Activated CD4-positive, alpha-beta T cell treated with anti-CD3 and anti-CD28 coated beads for 24 hours (primary cell): ENCODE measurements around the gene KRTAP10-2.
"Not testable (repeated sequence)": the region's sequence is repeated elsewhere in the genome, so short reads cannot be mapped to it uniquely, and the experiment has no call there.

Experiments used
- DNase-seq, 2 donors: peaks; one replicate each; pipeline ENCODE4 v3.0.0-alpha.2; 2020; ENCODE audit warnings: low read depth in 2 of 2

KRTAP10-2 gene

DNA sequence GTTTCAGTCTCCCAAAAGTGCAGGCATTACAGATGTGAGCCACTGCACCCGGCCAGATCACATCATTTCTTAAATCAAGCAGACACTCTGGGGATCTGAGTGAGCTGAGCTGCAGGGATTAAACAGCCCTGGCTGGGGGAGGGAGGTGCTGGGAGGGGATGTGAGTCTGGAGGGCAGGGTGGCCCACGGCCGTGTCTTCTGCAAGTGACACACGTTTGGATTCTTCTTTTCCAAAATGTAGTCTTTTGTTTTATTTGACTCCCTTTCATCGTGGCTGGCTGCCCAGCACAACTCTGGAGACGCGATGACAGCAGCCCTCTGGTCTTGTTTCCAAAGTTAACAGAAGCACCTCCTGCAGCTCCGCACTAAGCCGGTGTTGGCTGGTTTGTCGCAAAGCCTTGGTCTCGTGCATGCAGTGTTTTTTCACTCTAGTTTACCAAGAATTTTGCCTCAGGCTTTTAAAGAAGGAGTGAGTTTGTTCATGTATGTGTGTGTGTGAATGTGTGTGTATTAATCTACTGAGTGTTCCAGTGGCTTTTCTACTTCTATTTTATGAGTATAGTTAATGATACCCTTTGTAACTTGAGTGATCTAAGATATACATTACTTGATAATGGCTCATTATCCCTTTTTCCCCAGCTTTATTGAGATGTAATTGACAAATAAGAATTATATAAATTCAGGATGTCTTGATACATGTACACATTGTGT is 31.9 kb upstream of the KRTAP10-2 start:
- no peak for DNase-seq

- no peak for DNase-seq
Observed at GRCh38 chr21:44582055-44582454, 30.8 kb upstream of the KRTAP10-2 start.

DNA sequence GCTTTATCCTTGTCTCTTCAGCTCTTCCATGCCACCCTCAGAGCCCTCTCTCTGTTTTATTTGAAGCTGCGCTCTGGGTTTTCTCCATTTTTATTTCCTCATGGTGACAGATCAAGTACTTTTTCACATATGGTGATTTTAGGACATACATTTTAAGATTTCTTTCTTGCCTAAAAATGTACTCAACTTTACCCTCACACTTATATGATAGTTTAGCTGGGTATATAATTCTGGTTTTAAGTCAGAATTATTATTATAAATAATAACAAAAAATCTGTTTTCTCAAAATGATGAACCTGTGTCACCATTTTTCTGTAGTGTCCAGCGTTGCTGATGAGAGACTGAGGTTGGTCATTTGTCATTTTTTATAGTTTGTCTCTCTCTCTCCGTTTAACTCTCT is 29.9 kb upstream of the KRTAP10-2 start:
- DNase-seq = no peak

DNA sequence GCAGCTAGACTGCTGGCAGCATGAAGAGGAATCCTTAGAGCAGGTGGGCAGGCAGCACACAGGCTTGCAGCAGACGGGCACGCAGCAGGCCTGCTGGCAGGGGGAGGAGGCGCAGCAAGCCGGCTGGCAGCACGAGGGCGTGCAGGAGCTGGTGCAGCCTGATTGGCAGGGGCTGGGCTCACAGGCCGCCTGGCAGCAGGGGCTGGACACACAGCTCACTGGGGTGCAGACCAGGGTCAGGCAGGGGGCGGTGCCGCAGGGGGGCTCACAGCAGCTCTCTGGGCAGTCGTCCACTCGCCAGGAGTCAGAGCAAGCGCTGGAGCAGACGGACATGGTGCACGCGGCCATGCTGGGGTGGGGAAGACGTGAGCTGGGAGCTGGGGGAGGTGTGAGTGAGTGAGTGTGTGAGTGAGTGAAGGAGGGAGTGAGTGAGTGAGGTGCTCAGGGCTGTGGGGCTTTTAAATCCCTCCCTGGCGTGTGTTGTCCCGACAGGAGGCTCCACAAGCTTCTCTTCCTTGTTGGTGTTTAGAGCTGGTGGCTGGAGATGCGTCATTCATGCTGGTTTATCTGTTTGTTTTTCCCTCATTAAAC is 29.0 kb upstream of the KRTAP10-2 start, which contains the start of gene KRTAP10-5:
TSS of gene KRTAP10-5 (minus strand) at position 374 of the 591 bp plus-strand sequence. CDS start at position 348, 26 bp downstream.
- not testable (repeated sequence) for DNase-seq

DNA sequence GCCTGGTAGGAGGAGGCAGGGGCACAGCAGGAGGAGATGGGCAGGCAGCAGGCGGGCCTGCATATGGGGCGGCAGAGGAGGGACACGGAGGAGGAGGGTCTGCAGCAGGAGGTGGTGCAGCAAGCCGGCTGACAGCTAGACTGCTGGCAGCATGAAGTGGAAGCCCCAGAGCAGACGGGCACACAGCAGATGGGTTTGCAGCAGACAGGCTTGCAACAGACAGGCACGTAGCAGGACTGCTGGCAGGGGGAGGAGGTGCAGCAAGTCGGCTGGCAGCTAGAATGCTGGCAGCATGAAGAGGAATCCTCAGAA is 28.5 kb upstream of the KRTAP10-2 start:
- DNase-seq = no peak

DNA sequence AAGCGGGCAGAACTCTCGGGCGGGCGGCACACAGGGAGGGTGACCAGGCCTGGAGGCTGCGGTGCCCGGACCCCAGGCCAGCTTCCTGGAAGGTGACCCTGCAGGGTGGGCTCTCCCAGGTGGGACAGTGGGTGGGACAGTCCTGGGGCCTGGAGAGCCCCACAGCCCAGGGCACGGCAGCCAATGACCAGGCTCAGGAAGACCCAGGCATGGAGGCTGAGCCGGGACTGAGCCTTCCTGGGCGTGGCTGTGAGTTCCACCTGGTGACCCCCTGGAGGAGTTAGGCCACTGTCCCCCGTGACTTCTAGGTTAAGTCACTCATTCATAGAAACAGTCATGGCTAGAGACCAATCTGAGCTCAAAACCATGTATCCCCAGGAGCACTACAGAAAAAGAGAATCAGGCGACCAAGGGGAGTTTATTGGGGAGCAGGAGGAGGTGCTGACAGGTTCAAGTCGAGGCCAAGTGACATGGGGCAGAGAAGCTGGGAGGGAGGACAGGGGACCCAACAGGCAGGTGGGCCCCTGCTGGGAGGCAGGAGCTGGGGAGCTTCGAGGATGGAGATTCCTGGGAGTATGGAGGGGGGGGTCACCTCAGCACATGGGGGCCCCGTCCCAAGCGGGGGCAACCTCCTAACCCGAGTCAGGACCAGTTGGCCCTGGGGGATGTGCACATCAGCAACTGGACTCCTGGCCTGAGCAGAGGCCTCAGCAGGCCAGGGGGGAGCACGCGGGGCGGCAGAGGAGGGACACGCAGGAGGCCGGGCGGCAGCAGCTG is 27.9 kb upstream of the KRTAP10-2 start:
- DNase-seq = no peak

GRCh38 chr21:44578371-44579055 is 27.2 kb upstream of the KRTAP10-2 start:
- DNase-seq = no peak

DNA sequence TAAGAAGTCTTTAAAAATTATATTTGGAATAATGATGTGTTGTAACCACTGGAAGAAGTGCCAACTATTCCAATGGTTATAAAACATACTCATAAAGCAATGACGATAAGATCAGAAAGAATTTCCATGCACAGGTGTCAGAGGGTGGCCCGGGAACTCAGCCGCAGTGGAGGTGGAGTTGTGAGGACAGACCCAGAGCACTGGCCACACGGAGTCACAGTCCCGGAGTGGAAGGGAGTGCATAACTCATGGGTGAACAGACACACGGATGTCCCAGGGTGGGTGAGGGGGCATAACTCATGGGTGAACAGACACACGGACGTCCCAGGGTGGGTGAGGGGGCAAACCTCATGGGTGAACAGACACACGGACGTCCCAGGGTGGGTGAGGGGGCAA is 24.7 kb upstream of the KRTAP10-2 start:
- DNase-seq = no peak

DNA sequence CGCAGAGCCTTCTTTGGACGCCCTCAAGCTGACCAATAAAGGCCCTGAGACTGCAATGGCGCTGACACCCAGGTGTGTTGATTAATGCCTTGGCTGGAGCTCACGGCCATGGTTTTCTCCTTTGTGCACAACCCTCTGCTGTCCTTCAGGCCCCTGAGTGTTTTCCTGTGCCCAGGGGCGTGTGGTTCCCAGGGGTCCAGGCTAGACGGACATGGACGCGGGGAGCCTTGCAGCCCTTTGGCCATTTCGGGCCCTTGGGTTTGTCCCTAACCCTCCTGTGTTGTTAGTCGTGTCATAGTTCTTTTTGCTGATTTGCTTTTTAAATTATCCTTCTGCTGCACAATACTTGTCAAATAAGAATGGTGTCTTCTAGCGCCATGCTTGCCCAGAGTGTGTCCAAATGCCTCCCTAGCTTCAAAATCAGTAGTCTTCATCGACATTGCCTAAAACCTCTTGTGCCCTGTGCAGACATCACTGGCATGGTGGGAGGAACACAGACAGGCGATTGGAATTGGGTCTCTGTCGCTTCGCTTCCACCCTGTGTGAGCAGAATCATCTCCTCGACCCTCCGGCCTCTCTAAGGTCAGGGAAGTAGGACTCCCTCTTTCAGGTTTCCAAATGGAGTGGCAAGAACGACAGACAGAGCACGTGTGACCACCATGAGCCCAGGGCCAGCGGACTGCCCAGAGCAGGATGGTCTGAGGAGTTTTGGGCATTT is 24.2 kb upstream of the KRTAP10-2 start:
- no peak for DNase-seq

- no peak for DNase-seq
Observed at GRCh38 chr21:44574457-44575306, 23.4 kb upstream of the KRTAP10-2 start.

- DNase-seq = not testable (repeated sequence)
Observed at GRCh38 chr21:44573630-44574456, 22.5 kb upstream of the KRTAP10-2 start, which contains the start of gene KRTAP10-4. Gene KRTAP10-4 (plus strand): TSS chr21:44573729. CDS start chr21:44573759, 30 bp downstream.

GRCh38 chr21:44572959-44573583 is 21.8 kb upstream of the KRTAP10-2 start:
- no peak for DNase-seq

DNA sequence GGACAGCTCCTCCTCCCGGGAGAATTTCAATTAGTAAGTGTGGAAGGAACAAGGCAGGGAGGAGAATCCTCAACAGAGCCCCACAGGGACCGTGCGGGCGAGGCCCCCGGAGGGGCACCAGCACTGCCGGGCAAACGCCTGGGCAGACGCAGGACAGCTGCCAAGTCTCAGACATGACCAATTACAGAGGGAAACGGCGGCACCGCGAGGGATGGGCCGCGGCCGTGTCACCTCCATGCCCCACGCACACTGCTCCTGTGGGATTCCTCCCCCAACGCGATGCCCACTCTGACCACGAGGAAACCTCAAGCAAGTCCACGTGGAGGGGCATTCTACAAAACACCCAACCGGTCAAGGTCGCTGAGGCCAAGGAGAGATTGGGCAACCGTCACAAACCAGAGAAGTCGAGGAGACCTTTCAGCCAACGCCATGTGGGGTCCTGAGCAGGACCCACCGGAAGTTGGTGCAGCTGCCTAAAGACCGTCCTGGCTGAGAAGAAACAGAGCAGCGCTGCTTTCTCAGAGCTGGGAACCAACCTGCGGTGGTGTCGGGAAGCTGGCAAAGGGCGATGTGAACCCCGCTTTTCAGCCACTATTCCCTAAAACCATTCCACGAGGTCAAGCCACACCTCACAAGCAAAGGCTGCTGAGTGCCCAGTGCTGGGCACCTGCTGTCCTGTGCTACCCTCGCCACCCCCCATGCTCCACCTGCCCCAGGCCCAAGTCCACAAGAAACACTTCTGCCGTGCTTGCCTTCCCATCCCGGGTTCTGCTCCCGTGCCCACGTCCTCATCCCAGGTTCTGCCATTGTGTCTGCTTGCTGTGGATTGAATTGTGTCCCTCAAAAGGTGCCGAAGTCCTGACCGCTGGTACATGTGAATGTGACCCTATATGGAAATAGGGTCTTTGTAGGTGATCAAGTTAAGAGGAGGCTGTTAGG is 20.8 kb upstream of the KRTAP10-2 start:
- DNase-seq = no peak

- DNase-seq = no peak
Observed at GRCh38 chr21:44571296-44571695, 20.0 kb upstream of the KRTAP10-2 start.

GRCh38 chr21:44569861-44570517 is 18.7 kb upstream of the KRTAP10-2 start:
- DNase-seq = no peak

GRCh38 chr21:44568667-44569556 is 17.6 kb upstream of the KRTAP10-2 start:
- DNase-seq = no peak

GRCh38 chr21:44568261-44568660 is 17.0 kb upstream of the KRTAP10-2 start:
- DNase-seq = no peak
